Progenitor cell of endocrine pancreas (in vitro differentiated cells): Measurements from ENCODE around the gene PAPOLA. TPM values are rescaled to one million over a fixed set of nuclear protein-coding genes. Genes with fewer than 3 reads are reported as not detected.

Source experiments
- DNase-seq: peaks from one replicate; pipeline ENCODE4 v3.0.0; 2021; ENCODE audit warnings: low spot score; ENCODE audit not compliant: unreplicated experiment
- H3K27ac Mint-ChIP-seq: 2 replicates; pipeline ENCODE4 v1.8.0; 2021; ENCODE audit warnings: mild to moderate bottlenecking, moderate library complexity, mixed read lengths
- H3K27me3 Mint-ChIP-seq: 2 replicates; pipeline ENCODE4 v1.8.0; 2021; ENCODE audit warnings: mixed read lengths
- H3K36me3 Mint-ChIP-seq: 2 replicates; pipeline ENCODE4 v1.8.0; 2022; ENCODE audit warnings: mixed read lengths; ENCODE audit not compliant: insufficient read depth
- H3K4me1 Mint-ChIP-seq: 2 replicates; pipeline ENCODE4 v1.8.0; 2021; ENCODE audit warnings: low read depth, mixed read lengths
- H3K4me3 Mint-ChIP-seq: 2 replicates; pipeline ENCODE4 v1.8.0; 2021; ENCODE audit warnings: low read depth, mild to moderate bottlenecking, moderate library complexity, mixed read lengths
- H3K9me3 Mint-ChIP-seq: 2 replicates; pipeline ENCODE4 v1.8.0; 2021; ENCODE audit warnings: low read depth, mixed read lengths
- total RNA-seq: library from RNA; stranded (reverse); gene quantifications from 2 replicates; pipeline ENCODE4 v1.2.1, GENCODE V29; 2021
- TF ChIP-seq, protein P1 (sequence below): fragments of 200-600 bp; sonication (generic); IDR thresholded peaks from one replicate; pipeline ENCODE4 v1.5.0; 2021; ENCODE audit warnings: antibody characterized with exemption, mild to moderate bottlenecking; ENCODE audit not compliant: unreplicated experiment

Gene PAPOLA
- total RNA-seq, 1 donor from 2014 or later = 279 TPM

DNA sequence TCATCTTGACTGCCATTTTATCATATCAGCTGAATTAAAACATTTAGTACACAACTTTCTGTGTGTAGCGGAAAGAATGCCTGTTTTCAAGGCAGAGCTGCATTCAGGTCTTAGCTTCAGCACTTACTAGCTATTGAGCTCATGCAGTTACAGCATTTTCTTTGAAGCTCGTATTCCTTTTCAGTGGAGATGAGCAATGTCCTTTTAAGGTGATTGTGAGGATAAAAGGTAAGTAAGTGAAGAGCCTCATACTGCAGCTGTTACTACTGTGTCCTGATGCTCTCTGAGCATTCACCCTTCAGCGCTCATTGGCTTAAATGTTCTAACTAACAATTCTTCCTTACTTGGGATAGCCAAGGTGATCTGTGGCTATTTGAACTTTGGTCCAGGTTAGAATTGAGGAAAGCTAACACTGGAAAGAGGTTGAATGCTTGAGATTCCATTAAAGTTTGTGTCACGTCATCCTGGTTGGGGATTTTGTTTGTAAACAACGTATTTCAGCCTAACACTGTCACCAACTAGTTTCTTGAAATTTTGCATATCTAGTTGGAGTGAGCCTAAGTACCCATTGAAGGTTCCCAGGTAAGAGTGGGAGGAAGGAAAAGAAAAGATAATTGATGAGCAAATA is 71.4 kb downstream of the PAPOLA start:
- Mint-ChIP-seq H3K9me3 (no peaks in the 10 kb centered on the region), H3K27ac (no peak overlapping the region), H3K36me3 (peaks cover 2% of the 10 kb centered on the region), H3K4me1 (peaks cover 1% of the 10 kb centered on the region), H3K4me3 (no peak overlapping the region), H3K27me3 (no peaks in the 10 kb centered on the region)
- no peak for DNase-seq
- TF ChIP-seq, protein P1, sequence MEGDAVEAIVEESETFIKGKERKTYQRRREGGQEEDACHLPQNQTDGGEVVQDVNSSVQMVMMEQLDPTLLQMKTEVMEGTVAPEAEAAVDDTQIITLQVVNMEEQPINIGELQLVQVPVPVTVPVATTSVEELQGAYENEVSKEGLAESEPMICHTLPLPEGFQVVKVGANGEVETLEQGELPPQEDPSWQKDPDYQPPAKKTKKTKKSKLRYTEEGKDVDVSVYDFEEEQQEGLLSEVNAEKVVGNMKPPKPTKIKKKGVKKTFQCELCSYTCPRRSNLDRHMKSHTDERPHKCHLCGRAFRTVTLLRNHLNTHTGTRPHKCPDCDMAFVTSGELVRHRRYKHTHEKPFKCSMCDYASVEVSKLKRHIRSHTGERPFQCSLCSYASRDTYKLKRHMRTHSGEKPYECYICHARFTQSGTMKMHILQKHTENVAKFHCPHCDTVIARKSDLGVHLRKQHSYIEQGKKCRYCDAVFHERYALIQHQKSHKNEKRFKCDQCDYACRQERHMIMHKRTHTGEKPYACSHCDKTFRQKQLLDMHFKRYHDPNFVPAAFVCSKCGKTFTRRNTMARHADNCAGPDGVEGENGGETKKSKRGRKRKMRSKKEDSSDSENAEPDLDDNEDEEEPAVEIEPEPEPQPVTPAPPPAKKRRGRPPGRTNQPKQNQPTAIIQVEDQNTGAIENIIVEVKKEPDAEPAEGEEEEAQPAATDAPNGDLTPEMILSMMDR = no peak

DNA sequence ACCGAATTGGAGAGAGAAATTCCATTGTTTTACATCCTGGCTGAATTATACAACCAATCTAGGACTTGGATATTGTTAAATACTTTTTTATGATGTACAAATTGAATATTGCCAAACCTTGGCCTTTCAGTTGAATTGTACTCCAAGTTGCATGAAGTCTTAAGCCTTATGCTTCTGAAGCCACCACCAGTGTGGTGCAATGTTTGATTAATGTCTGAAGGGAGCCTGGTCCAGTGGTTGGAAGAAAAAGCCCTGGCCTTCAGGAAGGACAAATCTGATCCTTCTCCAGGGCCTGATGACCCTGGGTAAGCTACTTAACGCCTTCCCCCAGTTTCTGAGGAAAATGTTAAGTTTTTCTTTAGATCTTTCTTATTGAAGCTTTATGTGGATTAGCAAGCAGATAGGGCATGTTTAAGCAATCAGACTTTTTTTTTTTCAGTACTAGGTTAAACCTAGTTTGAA is 72.0 kb downstream of the PAPOLA start:
- no peak overlapping the region for H3K27ac Mint-ChIP-seq
- no peaks in the 10 kb centered on the region for H3K9me3 Mint-ChIP-seq
- no peaks in the 10 kb centered on the region for H3K27me3 Mint-ChIP-seq
- peaks cover 1% of the 10 kb centered on the region for H3K4me1 Mint-ChIP-seq
- TF ChIP-seq, protein P1 = no peak
- peaks cover 2% of the 10 kb centered on the region for H3K36me3 Mint-ChIP-seq
- H3K4me3 Mint-ChIP-seq = no peak overlapping the region
- DNase-seq = no peak

DNA sequence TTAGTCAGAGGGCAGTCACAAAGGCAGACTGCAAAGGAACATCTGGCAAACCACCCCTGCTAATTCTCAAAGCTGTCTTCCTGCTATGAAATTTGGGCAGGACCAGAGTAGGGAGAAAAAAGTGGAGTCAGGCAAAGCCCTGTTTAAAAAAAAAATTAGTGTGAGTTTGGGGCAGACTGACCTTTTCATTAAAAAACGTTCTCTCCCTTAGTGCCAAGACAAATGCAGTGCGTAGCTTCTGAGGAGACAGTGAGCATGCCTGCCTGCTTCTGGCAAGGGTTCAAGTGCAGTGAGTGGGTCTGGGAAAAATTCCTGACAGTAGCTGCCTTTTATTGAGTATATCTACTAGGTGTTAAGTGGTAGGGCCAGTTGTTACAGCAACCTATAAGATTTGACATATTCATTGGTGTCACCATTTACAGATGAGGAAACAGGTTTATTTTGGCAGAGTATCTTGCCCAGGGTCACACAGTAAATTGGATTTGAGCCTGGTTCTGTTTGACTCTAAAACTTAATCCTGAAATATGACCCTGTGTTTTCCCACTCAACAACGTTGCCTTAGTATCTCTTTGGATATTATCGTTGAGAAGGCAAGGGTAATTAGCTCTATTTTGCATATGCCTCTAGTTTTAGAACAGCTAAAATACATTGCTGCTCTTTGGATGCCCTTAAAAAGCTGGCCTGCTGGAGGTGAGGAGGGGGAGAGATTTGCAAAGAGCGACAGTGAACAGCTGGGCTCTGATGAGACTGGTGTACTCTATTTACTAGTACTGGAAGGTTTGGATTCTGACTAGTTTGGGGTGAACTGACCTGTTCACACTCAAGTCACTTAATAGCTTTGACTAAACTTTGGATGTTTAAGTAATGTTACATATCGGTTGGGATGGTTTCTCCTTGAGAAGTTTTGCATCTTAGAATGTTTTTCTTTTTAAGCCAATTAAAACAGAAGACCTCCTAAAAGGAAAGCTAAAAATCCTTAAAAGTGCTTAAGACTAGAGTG is 72.8 kb downstream of the PAPOLA start:
- TF ChIP-seq, protein P1 = no peak
- no peak overlapping the region for H3K4me3 Mint-ChIP-seq
- H3K36me3 Mint-ChIP-seq = peaks cover 2% of the 10 kb centered on the region
- H3K27ac Mint-ChIP-seq = no peak overlapping the region
- peaks cover 1% of the 10 kb centered on the region for H3K4me1 Mint-ChIP-seq
- DNase-seq = no peak
- H3K9me3 Mint-ChIP-seq = no peaks in the 10 kb centered on the region
- no peaks in the 10 kb centered on the region for H3K27me3 Mint-ChIP-seq

DNA sequence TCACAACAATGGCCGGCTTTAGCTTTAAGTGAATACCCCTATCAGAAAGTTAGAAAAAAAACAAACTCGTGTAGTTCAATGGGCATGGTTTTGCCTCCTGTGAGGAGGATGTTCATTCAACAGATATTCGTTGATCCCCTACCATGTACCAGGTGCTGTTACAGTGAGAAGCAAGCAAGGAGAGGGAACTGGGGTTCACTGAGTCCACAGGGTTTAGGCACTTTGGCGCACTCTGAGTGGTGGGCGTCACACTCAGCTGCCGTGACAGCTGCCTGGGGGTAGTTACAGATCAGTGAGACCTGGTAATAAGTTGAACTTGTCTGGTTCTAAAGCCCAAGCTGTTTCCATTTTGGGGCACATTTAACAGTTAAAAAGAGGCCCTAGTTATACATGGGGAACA is 74.2 kb downstream of the PAPOLA start:
- Mint-ChIP-seq H3K9me3 (no peaks in the 10 kb centered on the region), H3K36me3 (peaks cover 2% of the 10 kb centered on the region), H3K4me3 (no peak overlapping the region), H3K27ac (no peak overlapping the region), H3K27me3 (no peaks in the 10 kb centered on the region), H3K4me1 (peaks cover 1% of the 10 kb centered on the region)
- TF ChIP-seq, protein P1 = no peak
- no peak for DNase-seq

DNA sequence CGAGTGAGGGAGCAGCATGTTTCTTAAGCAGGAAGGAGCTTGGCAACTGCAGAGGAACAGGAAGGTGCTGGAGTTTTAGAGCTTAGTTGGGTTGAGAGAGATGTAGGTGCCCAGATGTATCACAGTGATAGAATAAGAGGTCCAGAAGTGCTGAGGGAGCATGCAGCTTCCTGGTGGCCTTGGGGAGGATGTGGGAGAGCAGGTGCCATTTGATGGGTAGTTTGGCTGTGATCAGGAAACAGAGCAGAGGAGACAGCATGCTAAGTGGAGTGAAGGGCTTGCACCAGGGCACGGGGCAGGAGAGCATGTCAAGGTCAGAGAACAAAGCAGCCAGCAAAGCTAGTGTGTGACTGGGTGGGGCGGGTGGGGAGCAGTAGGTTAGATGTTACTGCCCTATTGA is 74.8 kb downstream of the PAPOLA start:
- H3K27me3 Mint-ChIP-seq = no peaks in the 10 kb centered on the region
- DNase-seq = no peak
- peaks cover 1% of the 10 kb centered on the region for H3K4me1 Mint-ChIP-seq
- no peak overlapping the region for H3K4me3 Mint-ChIP-seq
- H3K9me3 Mint-ChIP-seq = no peaks in the 10 kb centered on the region
- TF ChIP-seq, protein P1 = no peak
- H3K36me3 Mint-ChIP-seq = peaks cover 2% of the 10 kb centered on the region
- H3K27ac Mint-ChIP-seq = no peak overlapping the region
